ENCODE data around the gene DCLRE1C.
A peak's percentile ranks its signal among the peaks of the same experiment; 100 is the strongest.
"Not testable (repeated sequence)": the region's sequence is repeated elsewhere in the genome, so short reads cannot be mapped to it uniquely, and the experiment has no call there.

Gene DCLRE1C

GRCh38 chr10:14942950-14943338 is 11.0 kb downstream of the DCLRE1C start:
- not testable (repeated sequence) for DNase-seq

- DNase-seq = not testable (repeated sequence)
Measured at GRCh38 chr10:14942147-14942949, 11.5 kb downstream of the DCLRE1C start.

- peak; percentile 29 to 47 for DNase-seq
Measured at GRCh38 chr10:14938971-14939370, 14.9 kb downstream of the DCLRE1C start.

GRCh38 chr10:14936584-14936983 is 17.3 kb downstream of the DCLRE1C start:
- no peak for DNase-seq

GRCh38 chr10:14930610-14931009 is 23.3 kb downstream of the DCLRE1C start:
- no peak for DNase-seq

- no peak for DNase-seq
Measured at GRCh38 chr10:14926722-14927416, 27.0 kb downstream of the DCLRE1C start.

- DNase-seq = no peak
Measured at GRCh38 chr10:14926061-14926470, 27.8 kb downstream of the DCLRE1C start.

GRCh38 chr10:14925268-14925667 is 28.6 kb downstream of the DCLRE1C start:
- DNase-seq = no peak

- no peak for DNase-seq
Measured at GRCh38 chr10:14924013-14924412, 29.9 kb downstream of the DCLRE1C start.

- no peak for DNase-seq
Measured at GRCh38 chr10:14918964-14919363, 34.9 kb downstream of the DCLRE1C start.

- no peak for DNase-seq
Measured at GRCh38 chr10:14917827-14918226, 36.1 kb downstream of the DCLRE1C start.

GRCh38 chr10:14916600-14916999 is 37.3 kb downstream of the DCLRE1C start:
- no peak for DNase-seq

- no peak for DNase-seq
Measured at GRCh38 chr10:14911801-14912200, 42.1 kb downstream of the DCLRE1C start.

- no peak for DNase-seq
Measured at GRCh38 chr10:14910953-14911352, 42.9 kb downstream of the DCLRE1C start.

- DNase-seq = no peak
Measured at GRCh38 chr10:14909101-14909500, 44.8 kb downstream of the DCLRE1C start.

- DNase-seq = not testable (repeated sequence)
Measured at GRCh38 chr10:14907591-14907990, 46.3 kb downstream of the DCLRE1C start.

- no peak for DNase-seq
Measured at GRCh38 chr10:14906765-14907164, 47.1 kb downstream of the DCLRE1C start.

- no peak for DNase-seq
Measured at GRCh38 chr10:14905890-14906289, 48.0 kb downstream of the DCLRE1C start.

- DNase-seq = no peak
Measured at GRCh38 chr10:14904864-14905263, 49.0 kb downstream of the DCLRE1C start.

GRCh38 chr10:14904316-14904732 is 49.6 kb downstream of the DCLRE1C start:
- peak in 1 of 2 experiments; percentile 18 for DNase-seq

- no peak for DNase-seq
Measured at GRCh38 chr10:14891151-14891550, 62.7 kb downstream of the DCLRE1C start.

GRCh38 chr10:14889318-14889717 is 64.6 kb downstream of the DCLRE1C start:
- DNase-seq = no peak

GRCh38 chr10:14884082-14884481 is 69.8 kb downstream of the DCLRE1C start:
- DNase-seq = no peak

GRCh38 chr10:14880229-14880628 is 73.7 kb downstream of the DCLRE1C start:
- DNase-seq = no peak

GRCh38 chr10:14879928-14880193 is 74.0 kb downstream of the DCLRE1C start:
- DNase-seq = no peak
